Hematopoietic multipotent progenitor cell treated with erythropoietin and hydrocortisone succinate and interleukin-3 and kit ligand, for 4 days (in vitro differentiated cells): ENCODE results near the gene LHX5.

ENCODE experiments used
- DNase-seq: peaks from one replicate; pipeline ENCODE4 v3.0.0-alpha.2; 2015

The LHX5 gene

DNA sequence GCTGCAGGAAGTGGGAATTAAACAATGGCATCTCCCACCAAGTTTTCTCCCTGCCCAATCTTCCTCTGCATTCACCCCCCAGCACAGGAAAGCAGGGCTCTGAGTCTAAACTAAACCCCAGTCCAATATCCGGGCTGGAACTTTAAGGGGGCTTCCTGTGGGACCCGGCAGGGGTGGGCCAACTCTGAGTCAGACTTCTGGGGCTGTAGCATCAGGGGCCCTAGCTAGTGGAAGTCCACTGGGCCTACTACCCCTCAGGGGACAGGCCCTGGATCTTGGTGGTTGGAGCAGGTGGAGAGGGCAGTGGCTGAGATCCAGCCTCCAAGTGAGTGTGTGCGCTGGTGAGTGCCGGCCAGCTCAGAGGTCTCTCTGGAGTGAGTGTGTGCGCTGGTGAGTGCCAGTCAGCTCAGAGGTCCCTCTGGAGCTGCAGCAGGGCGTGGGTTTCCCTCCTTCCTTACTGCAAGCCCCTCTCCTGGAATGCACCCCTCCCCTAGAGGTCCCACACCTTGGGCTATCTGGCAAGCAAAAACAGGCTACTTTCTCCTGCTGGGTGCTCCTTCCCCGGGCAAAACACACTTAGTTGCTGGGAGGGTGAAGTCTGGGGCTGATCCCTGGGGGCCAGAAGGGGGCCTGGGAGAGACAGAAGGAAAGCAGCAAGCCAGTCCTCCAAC lies 5.6 kb upstream of the LHX5 start:
- no peak for DNase-seq

DNA sequence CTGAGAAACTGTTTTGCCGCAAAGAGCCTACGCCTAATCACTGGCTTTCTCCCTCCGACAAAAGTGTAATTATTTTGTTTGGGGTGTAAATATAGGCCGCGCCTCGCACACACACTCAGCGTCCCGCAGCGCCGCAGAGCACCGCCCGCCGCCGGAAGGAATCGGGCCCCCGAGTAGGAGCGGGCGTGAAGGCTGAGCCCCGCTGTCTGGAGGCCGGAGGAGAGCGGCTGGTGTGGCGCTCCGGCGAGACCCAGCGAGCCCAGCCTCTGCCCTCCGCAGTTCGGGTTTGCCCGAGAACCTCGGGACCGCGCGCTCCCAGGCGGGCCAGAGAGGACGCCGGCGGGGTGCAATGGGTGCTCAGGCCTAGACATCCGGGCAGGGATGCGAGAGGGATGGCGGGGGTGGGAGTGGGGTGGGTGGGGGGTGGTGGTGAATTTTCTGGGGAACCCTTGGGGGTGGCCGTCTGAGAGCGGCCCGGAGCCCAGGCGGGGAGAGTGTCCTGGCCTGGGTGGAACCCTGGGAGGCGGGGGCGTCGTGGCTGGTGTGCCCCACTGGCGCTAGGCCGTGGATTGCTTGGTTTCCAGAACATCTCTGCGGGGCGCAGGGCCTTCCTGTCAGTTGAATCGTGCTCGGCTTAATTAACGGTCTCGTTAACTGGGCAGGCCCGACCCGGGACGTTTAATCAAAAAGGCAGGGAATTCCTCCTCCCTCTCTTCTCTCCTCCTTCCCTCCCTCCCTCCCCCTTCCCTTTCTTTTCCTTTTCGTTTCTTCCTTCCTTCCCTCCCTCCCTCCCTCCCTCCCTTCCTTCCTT lies 4.7 kb upstream of the LHX5 start:
- DNase-seq, result no peak

DNA sequence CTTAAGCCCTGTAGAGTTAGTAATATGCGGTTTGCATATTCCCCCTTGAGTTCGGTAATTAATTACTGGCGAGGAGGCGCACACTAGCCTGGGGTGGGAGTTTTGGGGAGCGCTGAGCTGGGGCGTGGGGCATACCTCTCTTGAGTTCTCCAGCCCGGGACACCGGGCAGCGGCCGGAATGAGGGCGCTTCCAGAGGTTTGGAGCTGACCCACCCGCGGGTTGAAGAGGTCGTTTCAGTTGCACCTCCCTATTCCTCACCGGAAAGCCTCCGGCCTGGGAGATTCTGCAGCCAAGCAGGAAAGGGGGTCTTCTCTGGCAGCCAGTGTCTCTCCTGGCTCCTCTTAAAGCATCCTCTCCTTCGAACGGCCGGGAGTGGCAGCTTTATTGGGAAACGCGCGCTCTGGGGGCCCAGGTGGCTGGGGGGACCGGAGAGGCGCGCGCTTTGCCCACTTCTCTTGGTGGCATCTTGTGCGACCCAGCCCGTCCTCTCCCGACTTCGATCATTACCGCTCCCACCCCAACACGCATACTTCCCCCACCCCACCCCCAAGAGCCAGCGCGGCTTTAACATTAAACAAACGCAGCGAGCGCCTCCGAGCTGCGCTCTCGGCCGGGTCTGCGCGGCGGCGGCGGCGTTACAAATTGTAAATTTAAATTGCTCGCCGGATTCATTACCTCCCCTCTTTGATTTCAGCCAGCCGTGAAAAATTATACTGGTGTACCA lies 3.9 kb upstream of the LHX5 start:
- DNase-seq, result no peak

DNA sequence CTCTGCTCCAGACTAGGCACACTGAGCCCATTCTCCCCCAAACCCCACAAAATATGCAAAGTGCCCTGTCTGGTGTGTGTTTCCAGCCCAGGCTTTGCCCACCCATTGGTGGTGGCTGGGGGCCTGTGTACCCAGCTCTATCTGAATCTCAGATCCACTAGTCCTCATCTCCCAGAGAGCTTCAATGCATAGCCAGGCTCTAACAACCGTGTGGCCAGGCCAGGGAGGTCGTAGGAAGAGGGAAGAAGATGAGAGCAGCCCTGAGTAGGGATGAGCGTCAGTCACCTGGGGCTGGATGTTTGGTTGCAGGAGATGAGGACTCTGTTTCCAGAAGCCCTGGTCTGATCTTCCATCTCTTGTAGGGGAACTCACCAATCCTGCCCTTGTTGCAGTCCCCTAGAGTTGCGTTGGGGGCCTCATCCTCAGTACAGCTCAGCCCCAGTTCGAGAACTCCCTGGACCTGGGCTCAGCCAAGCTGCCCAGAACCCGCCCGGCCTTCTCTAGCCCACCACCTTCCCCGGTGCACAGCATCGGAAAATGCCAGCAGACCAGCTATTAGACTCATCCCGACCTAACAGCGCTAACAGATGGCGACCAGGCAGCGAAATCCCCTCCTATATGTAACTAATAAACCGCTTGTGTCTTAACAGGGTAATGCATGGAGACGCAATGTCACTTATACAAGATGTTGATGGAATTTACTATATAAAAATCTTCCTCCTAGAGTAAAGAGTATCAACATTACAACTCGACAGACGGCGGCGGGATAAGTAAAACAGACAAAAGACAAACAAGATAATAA lies 3.2 kb upstream of the LHX5 start:
- no peak for DNase-seq

DNA sequence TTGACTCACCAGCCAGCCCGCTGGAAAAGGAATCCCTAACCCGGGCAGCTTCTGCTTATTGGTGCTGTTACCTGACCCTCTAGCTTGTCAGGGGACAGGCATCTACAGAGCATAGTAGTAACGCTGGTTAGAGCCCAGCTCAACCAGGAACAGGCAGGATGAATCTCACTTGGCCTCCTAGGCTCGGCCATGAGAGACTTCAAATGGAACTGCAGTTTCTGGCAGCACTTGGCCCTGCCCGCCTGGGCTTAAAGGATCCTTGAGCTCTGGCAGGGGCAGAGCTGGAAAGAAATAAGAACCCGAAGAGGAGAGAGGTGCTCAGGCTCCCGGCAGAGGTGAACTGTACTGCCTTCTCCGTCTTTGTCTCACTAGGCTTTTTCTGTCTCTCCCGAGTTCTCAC lies 2.3 kb upstream of the LHX5 start:
- no peak for DNase-seq

DNA sequence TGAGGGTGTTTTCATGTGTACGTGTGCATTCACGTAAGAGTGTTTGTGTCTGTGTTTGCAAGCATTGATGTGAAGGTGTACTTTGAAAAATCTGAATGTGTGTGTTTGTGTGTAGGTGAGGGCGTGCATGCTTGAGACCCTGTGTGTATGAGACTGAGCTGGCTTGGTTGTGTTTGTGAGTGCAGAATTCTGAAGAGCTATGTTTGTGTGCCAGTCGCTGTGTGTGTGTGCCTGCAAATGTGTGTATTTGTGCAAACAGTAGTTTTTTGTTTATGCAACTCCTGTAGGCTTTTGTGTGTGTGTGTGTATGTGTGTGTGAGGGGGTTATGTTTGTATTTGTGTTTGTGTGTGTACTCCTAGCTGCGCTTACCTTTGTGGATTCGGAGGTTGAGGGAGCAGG lies 1.7 kb upstream of the LHX5 start:
- no peak for DNase-seq

DNA sequence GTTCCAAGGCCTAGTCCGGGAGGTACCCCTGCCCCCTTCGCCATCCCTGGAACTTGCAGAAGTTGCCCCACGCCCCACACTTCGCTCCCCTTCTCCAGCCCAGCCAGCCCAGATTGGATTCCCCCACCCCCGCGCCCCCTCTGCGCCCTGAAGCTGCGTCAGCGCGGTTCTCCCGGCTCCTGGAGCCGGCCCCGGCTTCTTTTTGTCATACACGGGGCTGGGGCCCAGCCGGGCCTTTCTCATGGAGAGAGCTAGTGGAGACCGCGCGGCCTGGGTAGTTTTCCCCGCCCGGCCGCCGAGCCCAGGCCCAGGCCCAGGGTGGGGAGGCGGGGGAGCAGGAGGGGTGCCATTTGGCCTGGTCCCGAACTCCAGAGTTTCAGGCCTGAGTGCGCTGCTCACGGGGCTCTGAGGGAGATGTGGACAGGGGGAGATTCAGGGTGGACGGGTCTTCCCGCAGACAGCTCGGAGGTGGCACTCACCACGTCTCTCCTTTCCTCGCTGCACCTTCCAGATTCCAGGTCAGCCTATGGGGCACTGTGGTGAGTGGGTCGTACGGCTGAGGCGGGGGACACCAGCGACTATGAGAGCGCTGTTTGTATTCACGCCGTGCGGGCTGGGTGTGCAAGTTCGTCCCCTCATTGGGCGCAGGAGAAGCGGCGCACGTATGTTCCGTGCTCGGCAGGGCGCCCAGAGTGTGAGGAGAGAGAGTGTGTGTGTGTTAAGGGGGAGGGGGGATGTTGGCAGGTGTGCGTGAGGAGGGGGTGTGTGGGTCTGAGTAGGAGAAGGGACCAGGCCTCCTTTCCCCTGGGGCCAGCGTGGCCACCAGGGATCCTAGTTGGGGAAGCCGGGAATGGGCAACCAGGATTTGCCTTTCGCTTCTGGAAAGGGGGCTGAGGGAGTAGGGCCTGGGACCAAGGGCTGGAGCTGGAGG lies 785 bp upstream of the LHX5 start:
- DNase-seq, result no peak

GRCh38 chr12:113470871-113471618 lies 626 bp downstream of the LHX5 start:
- no peak for DNase-seq

GRCh38 chr12:113469949-113470743 lies 1.5 kb downstream of the LHX5 start:
- no peak for DNase-seq

DNA sequence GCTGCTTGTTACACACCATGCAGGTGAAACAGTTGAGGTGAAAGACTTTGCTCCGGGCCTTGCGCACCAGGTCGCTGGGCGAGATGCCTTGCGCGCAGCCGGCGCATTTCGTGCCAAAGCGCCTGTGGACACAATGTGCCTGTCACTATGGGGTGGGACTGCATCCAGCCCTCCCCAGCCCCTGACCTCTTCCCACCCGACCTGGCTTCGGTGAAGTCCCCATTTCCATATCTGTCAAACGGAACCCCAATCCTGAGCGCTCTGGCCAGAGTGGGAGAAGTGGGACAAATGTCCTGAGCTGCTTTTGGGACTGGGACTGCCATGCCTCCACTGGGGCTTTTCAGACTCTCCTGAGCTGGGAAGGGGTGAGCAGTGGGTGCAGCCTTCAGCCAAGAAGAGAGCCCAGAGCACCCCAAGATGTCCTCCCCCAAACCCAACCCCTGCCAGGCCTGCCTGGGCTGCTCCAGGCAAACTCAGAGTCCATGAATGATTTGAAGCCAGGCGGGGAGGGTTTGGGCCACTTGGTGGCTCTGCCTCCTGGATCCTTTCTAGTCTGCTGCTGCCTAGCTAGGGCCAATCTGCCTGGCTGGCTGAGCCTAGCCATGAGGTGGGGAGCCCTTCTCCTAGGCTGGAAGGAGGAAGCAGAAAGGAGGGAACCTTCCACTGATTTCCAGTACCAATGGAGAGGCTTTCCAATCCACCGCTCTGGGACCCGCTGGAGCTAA lies 2.3 kb downstream of the LHX5 start:
- no peak for DNase-seq

- DNase-seq, result no peak
These were observed 3.1 kb downstream of the LHX5 start for GRCh38 chr12:113468365-113469223.

- no peak for DNase-seq
These were observed 3.9 kb downstream of the LHX5 start for GRCh38 chr12:113467502-113468364.

DNA sequence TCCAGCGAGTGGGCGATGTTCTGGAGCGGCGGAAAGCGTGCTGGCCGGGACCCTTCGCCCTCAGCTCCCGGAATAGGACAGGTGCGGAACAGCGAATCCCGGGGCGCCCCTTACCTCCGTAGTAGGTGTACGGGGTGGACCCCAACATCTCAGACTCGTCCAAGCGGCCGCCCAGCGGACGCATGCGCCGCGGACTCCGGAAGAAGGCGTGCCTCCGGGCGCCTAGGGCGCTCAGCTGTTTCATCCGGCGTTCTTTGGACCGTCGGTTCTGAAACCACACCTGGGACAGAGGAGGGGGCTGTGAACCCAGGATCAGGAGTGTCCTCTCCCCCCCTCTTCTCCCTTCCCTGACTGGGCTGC lies 4.5 kb downstream of the LHX5 start:
- DNase-seq, result no peak

DNA sequence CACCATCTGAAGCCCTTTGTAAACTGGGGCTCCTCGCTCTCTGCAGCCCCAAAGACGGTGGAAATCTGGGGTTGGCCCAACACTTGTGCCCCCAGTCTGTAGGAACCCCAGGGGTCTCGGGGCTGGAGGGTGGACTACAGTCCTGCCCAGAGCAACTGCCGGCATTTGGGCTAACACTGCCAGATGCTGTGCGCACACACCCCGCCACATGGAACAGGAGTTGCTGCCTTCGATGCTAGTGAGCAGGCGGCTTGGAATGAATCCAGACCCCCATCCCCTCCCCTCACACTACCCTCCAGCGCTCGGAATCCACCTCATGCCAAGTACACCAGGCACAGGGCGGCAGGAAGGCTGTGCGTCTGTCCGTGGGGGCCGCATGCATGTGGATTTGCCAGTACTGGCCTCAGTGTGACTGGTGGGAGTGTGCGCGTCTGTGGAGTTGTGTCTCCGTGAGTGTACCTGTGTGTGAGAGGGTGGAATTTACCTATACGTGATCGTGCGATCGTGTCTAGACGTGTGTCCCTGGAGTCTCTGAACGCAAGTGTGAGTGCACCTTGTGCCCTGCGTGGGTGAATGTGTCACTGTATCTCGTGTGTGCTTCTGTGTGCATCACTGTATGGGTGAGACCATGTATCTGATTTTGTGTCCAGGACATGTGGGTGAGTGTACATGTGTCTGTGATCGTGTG lies 5.1 kb downstream of the LHX5 start:
- DNase-seq, result no peak

DNA sequence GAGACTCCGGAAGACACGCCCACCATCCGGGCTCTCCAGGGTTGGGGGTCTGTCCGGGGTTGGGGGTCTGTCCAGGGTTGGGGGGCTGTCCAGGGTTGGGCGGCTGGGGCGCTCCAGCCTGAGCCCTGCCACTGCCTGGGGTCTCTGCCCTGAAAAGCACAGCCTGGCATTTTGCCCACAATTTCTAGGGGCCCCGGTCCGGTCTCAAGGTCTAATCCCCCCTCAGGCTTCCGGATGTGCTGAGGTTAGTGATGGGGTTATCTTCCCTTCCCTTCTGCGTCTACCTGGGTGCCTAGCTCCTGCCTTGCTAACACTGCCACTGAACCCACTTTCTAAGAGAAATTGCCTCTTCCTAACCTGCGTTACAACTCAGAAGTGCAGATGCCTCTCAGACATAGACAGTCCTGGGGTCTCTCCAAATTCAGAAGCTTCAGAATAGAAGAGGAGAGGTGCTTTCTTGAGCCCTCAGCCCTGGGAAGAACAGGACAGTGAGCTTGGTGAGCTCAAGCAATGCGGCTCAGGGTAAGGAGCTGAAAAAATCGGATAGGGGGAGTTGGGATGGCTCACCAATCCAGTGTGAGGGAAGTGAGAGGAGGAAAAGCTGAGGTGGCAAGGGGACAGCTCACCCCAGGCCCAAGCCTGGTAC lies 5.7 kb downstream of the LHX5 start:
- DNase-seq, result no peak
